ENCODE results near the gene KRTAP10-7. TPM values are rescaled to one million over a fixed set of nuclear protein-coding genes. Genes with fewer than 3 reads are reported as not detected.

Gene KRTAP10-7
- total RNA-seq, 3 donors from 2014 or later (not counting 1 experiment from before 2014, with no cell fraction given) = not detected

DNA sequence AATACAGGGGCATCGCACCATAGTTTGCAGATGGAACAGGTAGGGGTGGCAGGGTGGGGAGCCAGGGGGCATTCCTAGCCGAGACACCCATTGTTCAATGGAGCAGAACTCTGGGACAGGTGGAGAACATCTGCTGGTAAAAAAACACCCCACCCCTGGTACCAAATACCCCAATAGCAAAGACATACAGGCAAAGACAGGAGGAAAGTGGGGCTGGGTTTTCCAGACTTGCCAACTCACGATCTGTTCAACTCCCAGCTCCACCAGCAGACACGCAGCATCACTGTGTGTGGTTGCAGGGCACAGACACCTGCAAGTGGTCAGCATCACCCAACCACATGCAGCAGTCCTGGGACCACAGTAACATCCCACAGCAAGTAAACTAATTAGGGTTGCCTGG lies 11.2 kb downstream of the KRTAP10-7 start:
- H3K4me3 ChIP-seq (ENCODE audit: low read length) = no peak overlapping the region
- Mint-ChIP-seq H3K27me3 (ENCODE audit: low read depth in 2 of 2) (peaks cover 17 to 26% of the 10 kb centered on the region in 2 donors), H3K4me3 (no peak overlapping the region), H3K36me3 (peaks cover 15% of the 10 kb centered on the region), H3K9me3 (peaks cover 2 to 14% of the 10 kb centered on the region in 2 donors), H3K4me1 (peaks cover 0 to 18% of the 10 kb centered on the region in 2 donors), H3K27ac (no peak overlapping the region)
- 91% methylated on average over 4 of the region's 4 CpGs for WGBS (ENCODE audit: insufficient coverage)
- intact Hi-C loops (cut with micrococcal nuclease) = no loop called here
- H3K27me3 ChIP-seq (ENCODE audit: control insufficient read depth, insufficient read depth, low read length) = no peaks in the 10 kb centered on the region
- DNase-seq (no peak), ATAC-seq (peak in 1 of 3 donors; percentile 36)
- H3K9me3 ChIP-seq (ENCODE audit: control insufficient read depth, insufficient read depth, low read length) = peaks cover 27% of the 10 kb centered on the region
- no peak overlapping the region for H3K27ac ChIP-seq (ENCODE audit: low read length)
- TF ChIP-seq, protein P1, sequence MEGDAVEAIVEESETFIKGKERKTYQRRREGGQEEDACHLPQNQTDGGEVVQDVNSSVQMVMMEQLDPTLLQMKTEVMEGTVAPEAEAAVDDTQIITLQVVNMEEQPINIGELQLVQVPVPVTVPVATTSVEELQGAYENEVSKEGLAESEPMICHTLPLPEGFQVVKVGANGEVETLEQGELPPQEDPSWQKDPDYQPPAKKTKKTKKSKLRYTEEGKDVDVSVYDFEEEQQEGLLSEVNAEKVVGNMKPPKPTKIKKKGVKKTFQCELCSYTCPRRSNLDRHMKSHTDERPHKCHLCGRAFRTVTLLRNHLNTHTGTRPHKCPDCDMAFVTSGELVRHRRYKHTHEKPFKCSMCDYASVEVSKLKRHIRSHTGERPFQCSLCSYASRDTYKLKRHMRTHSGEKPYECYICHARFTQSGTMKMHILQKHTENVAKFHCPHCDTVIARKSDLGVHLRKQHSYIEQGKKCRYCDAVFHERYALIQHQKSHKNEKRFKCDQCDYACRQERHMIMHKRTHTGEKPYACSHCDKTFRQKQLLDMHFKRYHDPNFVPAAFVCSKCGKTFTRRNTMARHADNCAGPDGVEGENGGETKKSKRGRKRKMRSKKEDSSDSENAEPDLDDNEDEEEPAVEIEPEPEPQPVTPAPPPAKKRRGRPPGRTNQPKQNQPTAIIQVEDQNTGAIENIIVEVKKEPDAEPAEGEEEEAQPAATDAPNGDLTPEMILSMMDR (IDR thresholded peaks at IDR 0.05) = no peak
- peaks cover 15% of the 10 kb centered on the region for H3K4me1 ChIP-seq (ENCODE audit: control insufficient read depth, insufficient read depth, low read length)
- H3K36me3 ChIP-seq (ENCODE audit: control insufficient read depth, insufficient read depth, low read length) = no peaks in the 10 kb centered on the region

DNA sequence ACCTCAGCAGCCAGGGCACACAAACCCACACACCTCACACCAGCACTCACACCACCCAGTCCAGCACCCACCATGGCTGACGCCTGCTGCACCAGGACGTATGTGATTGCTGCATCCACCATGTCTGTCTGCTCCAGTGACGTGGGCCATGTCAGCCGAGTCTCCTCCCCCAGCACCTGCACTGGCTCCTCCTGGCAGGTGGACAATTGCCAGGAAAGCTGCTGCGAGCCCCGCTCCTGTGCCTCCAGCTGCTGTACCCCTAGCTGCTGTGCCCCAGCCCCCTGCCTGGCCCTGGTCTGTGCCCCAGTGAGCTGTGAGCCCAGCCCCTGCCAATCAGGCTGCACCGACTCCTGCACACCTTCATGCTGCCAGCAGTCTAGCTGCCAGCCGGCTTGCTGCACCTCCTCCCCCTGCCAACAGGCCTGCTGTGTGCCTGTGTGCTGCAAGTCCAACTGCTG lies 11.7 kb downstream of the KRTAP10-7 start, which contains the start of gene KRTAP10-8:
Gene KRTAP10-8, plus strand, starts transcription at position 51 of the 458 bp plus-strand sequence. Its CDS starts 22 bp downstream, at position 73.
- no peak within 1 kb of the TSS for H3K27ac ChIP-seq (ENCODE audit: low read length)
- DNase-seq = no peak
- Mint-ChIP-seq H3K36me3 (peaks cover 15% of the 10 kb centered on the region), H3K9me3 (peaks cover 2 to 14% of the 10 kb centered on the region in 2 donors), H3K27me3 (ENCODE audit: low read depth in 2 of 2) (peaks cover 14 to 23% of the 10 kb centered on the region in 2 donors), H3K4me3 (peak within 1 kb of the TSS; percentile 17), H3K27ac (no peak within 1 kb of the TSS), H3K4me1 (peaks cover 0 to 20% of the 10 kb centered on the region in 2 donors)
- H3K4me3 ChIP-seq (ENCODE audit: low read length) = no peak within 1 kb of the TSS
- H3K27me3 ChIP-seq (ENCODE audit: control insufficient read depth, insufficient read depth, low read length) = no peaks in the 10 kb centered on the region
- ATAC-seq = peak in 1 of 3 donors; percentile 43
- peaks cover 27% of the 10 kb centered on the region for H3K9me3 ChIP-seq (ENCODE audit: control insufficient read depth, insufficient read depth, low read length)
- WGBS (ENCODE audit: insufficient coverage) = 85% methylated on average over 8 of the region's 8 CpGs
- TF ChIP-seq, protein P1 (IDR thresholded peaks at IDR 0.05) = no peak
- H3K36me3 ChIP-seq (ENCODE audit: control insufficient read depth, insufficient read depth, low read length) = no peaks in the 10 kb centered on the region
- H3K4me1 ChIP-seq (ENCODE audit: control insufficient read depth, insufficient read depth, low read length) = peaks cover 15% of the 10 kb centered on the region
- intact Hi-C loops (cut with micrococcal nuclease) = no loop called here

DNA sequence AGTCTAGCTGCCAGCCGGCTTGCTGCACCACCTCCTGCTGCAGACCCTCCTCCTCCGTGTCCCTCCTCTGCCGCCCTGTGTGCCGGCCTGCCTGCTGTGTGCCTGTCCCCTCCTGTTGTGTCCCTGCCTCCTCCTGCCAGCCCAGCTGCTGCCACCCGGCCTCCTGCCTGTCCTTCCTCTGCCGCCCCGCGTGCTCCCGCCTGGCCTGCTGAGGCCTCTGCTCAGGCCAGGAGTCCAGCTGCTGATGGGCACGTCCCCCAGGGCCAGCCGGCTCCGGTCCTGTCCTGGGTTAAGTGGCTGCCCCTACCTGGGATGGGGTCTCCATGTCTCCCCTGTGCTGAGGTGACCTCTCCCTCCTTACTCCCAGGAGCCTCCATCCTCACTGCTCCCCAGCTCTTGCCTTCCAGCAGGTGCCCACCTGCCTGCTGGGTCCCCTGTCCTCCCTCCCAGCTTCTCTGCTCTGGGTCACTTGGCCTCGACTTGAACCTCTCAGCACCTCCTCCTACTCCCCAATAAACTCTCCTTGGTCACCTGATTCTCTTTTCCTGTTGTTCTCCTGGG lies 12.4 kb downstream of the KRTAP10-7 start:
- intact Hi-C loops (cut with micrococcal nuclease) = no loop called here
- H3K36me3 Mint-ChIP-seq = peaks cover 15% of the 10 kb centered on the region
- H3K27me3 Mint-ChIP-seq (ENCODE audit: low read depth in 2 of 2) = peaks cover 11 to 19% of the 10 kb centered on the region in 2 donors
- H3K4me1 ChIP-seq (ENCODE audit: control insufficient read depth, insufficient read depth, low read length) = peaks cover 15% of the 10 kb centered on the region
- H3K36me3 ChIP-seq (ENCODE audit: control insufficient read depth, insufficient read depth, low read length) = no peaks in the 10 kb centered on the region
- peaks cover 2 to 14% of the 10 kb centered on the region in 2 donors for H3K9me3 Mint-ChIP-seq
- peaks cover 27% of the 10 kb centered on the region for H3K9me3 ChIP-seq (ENCODE audit: control insufficient read depth, insufficient read depth, low read length)
- TF ChIP-seq, protein P1 (IDR thresholded peaks at IDR 0.05) = no peak
- H3K27me3 ChIP-seq (ENCODE audit: control insufficient read depth, insufficient read depth, low read length) = no peaks in the 10 kb centered on the region
- WGBS (ENCODE audit: insufficient coverage) = 88% methylated on average over 13 of the region's 13 CpGs
- no peak overlapping the region for H3K4me3 ChIP-seq (ENCODE audit: low read length)
- ATAC-seq = no peak
- DNase-seq = no peak
- no peak overlapping the region for H3K4me3 Mint-ChIP-seq
- H3K27ac ChIP-seq (ENCODE audit: low read length) = no peak overlapping the region
- H3K4me1 Mint-ChIP-seq = peaks cover 1 to 20% of the 10 kb centered on the region in 2 donors
- no peak overlapping the region for H3K27ac Mint-ChIP-seq

Measured in natural killer cell (primary cell).